Measurements from ENCODE around the gene TMC7.
"Not testable (repeated sequence)": the region's sequence is repeated elsewhere in the genome, so short reads cannot be mapped to it uniquely, and the experiment has no call there.

TMC7 gene

GRCh38 chr16:18984435-18985005 is 786 bp downstream of the TMC7 start:
- FAIRE-seq, result no peak

GRCh38 chr16:18985256-18985655 is 1.5 kb downstream of the TMC7 start:
- not testable (repeated sequence) for FAIRE-seq

GRCh38 chr16:18991731-18992130 is 8.0 kb downstream of the TMC7 start:
- not testable (repeated sequence) for FAIRE-seq

- FAIRE-seq, result not testable (repeated sequence)
These were observed 9.8 kb downstream of the TMC7 start for GRCh38 chr16:18993531-18993930.

GRCh38 chr16:18994181-18994580 is 10.4 kb downstream of the TMC7 start:
- FAIRE-seq, result not testable (repeated sequence)

- not testable (repeated sequence) for FAIRE-seq
These were observed 11.7 kb downstream of the TMC7 start for GRCh38 chr16:18995406-18995805.

- not testable (repeated sequence) for FAIRE-seq
These were observed 12.8 kb downstream of the TMC7 start for GRCh38 chr16:18996536-18996935.

- FAIRE-seq, result not testable (repeated sequence)
These were observed 13.3 kb downstream of the TMC7 start for GRCh38 chr16:18997001-18997400.

- FAIRE-seq, result no peak
These were observed 15.3 kb downstream of the TMC7 start for GRCh38 chr16:18999045-18999393.

- no peak for FAIRE-seq
These were observed 18.1 kb downstream of the TMC7 start for GRCh38 chr16:19001788-19002187.

GRCh38 chr16:19003935-19004334 is 20.2 kb downstream of the TMC7 start:
- FAIRE-seq, result no peak

- no peak for FAIRE-seq
These were observed 22.1 kb downstream of the TMC7 start for GRCh38 chr16:19005561-19006445.

- no peak for FAIRE-seq
These were observed 22.9 kb downstream of the TMC7 start for GRCh38 chr16:19006446-19007315.

GRCh38 chr16:19008245-19009169 is 24.8 kb downstream of the TMC7 start:
- FAIRE-seq, result no peak

- no peak for FAIRE-seq
These were observed 27.5 kb downstream of the TMC7 start for GRCh38 chr16:19011169-19011731.

- no peak for FAIRE-seq
These were observed 30.7 kb downstream of the TMC7 start for GRCh38 chr16:19014461-19014860.

GRCh38 chr16:19017179-19017578 is 33.4 kb downstream of the TMC7 start:
- peak; percentile 98 for FAIRE-seq

- FAIRE-seq, result no peak
These were observed 37.0 kb downstream of the TMC7 start for GRCh38 chr16:19020689-19021088.

- FAIRE-seq, result no peak
These were observed 38.0 kb downstream of the TMC7 start for GRCh38 chr16:19021747-19022146.

- no peak for FAIRE-seq
These were observed 43.7 kb downstream of the TMC7 start for GRCh38 chr16:19027416-19027815.

GRCh38 chr16:19029980-19030379 is 46.2 kb downstream of the TMC7 start:
- FAIRE-seq, result no peak

GRCh38 chr16:19031738-19032137 is 48.0 kb downstream of the TMC7 start:
- no peak for FAIRE-seq

Data from A204.1 (cell line).